ENCODE measurements around the gene RIPOR3.
"Not testable (repeated sequence)": the region's sequence is repeated elsewhere in the genome, so short reads cannot be mapped to it uniquely, and the experiment has no call there.

The RIPOR3 gene

GRCh38 chr20:50723672-50724071 is 32.3 kb upstream of the RIPOR3 start:
- no peak for DNase-seq

GRCh38 chr20:50722424-50723155 is 31.2 kb upstream of the RIPOR3 start:
- peak; percentile 15 for DNase-seq

GRCh38 chr20:50721881-50722281 is 30.5 kb upstream of the RIPOR3 start:
- no peak for DNase-seq

- no peak for DNase-seq
These were observed 29.2 kb upstream of the RIPOR3 start for GRCh38 chr20:50720582-50720981.

GRCh38 chr20:50720026-50720425 is 28.7 kb upstream of the RIPOR3 start:
- DNase-seq: no peak

GRCh38 chr20:50719328-50719727 is 28.0 kb upstream of the RIPOR3 start:
- DNase-seq: no peak

DNA sequence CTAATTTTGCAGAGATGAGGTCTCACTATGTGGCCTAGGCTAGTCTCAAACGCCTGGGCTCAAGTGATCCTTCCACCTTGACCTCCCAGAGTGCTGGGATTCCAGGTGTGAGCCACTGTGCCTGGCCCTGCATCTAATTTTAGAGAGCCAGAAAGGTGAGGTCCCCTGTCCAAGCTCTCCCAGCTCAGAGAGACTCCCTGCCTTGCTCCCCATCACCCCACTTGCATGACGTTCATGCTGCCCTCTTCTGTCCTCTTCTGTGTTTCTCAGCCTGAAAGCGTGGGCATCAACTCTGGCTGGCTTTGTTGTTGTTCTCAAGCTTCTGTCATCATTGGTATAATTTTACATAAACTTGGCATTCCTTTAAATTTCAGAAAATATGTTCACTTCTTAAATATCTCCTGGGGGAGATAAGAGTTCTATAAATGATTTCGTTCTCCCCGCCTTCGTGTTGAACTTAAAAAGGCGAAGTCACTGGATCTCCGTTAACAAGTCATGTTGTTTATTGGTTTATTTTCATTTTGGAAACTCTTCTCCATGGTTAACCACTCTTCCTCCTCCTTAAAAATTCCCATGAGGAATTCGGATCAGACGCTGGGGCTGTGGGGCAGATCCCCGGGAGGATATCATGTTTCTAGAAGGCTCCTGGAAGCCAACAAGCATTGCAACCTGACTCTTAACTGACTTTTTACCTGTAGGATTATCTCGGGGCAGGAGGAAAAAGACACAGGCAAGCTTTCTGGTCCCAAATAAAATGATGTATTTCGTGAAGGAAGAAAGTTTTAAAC is 26.8 kb upstream of the RIPOR3 start:
- no peak for DNase-seq

DNA sequence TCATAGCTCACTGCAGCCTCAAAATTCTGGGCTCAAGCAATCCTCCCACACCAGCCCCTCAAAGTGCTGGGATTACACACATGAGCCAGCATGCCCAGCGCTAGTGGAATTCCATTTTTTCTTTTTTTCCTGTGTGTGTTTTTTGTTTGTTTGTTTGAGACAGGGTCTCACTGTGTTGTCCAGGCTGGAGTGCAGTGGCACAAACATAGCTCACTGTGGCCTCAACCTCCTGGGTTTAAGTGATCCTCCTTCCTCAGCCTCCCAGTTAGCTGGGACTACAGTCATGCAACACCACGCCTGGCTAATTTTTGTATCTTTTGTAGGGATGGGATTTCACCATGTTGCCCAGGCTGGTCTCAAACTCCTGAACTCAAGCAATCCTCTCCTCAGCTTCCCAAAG is 26.0 kb upstream of the RIPOR3 start:
- DNase-seq: no peak

DNA sequence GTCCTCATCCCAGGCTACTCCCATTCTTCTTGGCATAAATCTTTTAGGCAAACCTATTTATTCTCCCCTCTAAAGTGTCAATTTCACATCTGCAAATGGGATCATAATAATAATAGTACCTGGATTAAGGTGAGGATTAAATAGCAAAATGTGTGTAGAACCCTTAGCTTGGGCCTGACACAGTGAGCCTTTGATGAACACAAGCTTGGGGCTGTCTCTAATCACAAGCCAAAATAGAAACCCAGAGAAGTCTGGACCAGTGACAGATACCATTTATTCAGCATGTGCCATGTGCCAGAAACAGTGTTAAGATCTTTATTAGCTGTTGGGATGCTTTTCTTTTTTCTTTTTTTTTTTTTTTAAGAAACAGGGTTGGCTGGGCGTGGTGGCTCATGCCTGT is 25.2 kb upstream of the RIPOR3 start:
- no peak for DNase-seq

DNA sequence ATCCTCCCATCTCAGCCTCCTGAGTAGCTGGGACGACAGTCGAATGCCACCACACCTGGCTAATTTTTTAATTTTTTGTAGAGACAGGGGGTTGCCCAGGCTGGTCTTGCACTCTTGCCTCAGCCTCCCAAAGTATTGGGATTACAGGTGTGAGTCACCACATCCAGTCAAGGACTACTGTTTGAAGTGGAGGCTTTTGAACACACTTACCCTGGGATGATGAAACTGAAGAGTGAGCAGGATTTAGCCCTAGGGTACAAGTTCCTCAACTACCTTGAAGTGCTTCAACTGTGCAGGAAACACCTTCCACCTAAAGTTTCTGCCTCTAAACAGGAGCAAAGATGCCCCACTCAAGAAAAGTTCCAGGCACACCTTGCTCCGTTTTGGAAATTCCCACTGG is 24.4 kb upstream of the RIPOR3 start:
- DNase-seq: no peak

- DNase-seq: not testable (repeated sequence)
These were observed 23.1 kb upstream of the RIPOR3 start for GRCh38 chr20:50714426-50714825.

- no peak for DNase-seq
These were observed 22.3 kb upstream of the RIPOR3 start for GRCh38 chr20:50713657-50714101.

- no peak for DNase-seq
These were observed 21.7 kb upstream of the RIPOR3 start for GRCh38 chr20:50712771-50713656.

DNA sequence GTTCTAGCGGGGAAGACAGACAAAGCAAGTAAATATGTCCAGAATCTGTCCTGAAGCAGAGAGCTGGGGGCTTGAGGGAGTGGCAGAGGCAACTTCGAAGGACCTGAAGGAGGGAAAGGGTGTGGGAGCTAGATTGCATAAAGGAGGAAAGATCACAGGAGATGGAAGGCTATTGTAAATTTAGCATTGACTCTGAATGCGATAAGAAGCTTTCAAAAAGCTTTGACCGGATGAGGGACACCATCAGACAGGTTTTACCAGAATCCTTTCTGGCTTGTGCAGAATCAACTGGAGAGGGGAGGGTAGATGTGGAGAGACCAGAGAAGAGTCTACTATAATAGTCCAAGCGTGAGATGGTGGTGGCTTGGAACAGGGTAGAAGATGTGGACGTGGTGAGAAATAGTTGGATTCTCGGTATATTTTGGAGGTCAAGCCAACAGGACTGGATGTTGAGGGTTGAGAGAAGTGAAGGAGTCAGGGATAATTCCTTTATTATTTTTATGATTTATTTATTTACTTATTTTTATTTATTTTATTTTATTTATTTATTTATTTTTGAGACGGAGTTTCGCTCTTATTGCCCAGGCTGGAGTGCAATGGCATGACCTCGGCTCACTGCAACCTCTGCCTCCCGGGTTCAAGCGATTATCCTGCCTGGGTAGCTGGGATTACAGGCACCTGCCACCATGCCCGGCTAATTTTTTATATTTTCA is 19.9 kb upstream of the RIPOR3 start:
- no peak for DNase-seq

DNA sequence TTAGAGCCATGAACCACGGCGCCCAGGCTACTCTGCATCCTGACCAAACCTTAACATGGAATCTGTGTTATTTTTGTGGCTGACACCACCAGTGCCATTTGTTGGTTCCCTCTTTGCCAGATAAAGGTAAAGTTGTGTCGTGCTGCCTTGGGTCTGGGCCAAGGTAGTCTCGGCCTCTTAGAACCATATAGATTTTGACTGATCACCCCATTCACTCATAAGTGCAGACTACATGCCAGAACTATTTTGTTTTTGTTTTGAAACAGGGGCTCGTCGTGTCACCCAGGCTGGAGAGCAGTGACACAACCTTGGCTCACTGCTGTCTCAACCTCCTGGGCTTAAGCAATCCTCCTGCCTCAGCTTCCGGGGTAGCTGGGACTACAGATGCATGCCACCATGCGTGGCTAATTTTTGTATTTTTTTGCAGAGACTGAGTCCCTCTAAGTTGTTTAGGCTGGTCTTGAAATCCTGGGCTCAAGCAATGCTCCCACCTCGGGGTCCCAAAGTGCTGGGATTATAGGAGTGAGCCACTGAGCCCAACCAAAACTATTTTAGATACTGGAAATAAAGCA is 19.2 kb upstream of the RIPOR3 start:
- DNase-seq: peak; percentile 31

DNA sequence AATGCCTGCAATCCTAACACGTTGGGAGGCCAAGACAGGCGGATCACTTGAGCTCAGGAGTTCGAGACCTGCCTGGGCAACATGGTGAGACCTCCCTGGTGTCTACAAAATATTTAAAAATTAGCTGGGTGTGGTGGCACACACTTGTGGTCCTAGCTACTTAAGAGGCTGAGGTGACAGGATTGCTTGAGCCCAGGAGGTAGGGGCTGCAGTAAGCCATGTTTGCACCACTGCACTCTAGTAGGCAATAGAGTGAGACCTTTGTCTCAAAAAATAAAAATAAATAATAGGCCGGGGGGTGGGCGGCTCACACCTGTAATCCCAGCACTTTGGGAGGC is 18.3 kb upstream of the RIPOR3 start:
- no peak for DNase-seq

DNA sequence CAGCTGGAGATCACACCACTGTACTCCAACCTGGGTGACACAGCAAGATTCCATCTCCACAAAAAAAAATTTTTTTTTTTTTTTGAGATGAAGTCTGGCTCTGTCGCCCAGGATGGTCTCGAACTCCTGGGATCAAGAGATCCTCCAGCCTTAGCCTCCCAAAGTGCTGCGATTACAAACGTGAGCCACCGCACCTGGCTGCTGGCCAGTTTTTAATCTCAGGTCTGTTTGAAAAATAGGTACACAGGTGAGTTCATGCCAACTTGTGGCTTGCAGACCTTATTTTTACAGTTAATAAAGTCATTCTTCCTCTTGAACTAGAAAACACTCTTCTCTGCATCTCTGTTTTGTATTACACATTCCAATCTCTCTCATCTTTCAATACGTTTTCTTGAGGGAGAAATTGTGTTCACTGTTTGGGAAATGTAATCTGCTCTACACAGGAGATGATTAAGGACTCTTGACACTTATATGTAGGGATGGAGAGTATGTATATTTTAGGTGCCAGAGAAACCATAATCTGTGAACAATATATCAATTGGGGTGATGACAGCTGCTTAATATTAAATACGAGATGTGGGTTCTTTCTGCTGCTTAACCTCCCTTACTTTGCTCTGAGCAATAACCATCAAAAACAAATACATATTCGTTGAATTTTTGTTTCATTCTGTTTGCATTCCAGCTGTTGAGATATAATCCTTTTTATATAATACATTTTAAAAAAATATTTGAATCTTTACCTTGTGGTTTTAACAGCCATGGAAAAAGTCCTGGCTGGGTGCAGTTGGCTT is 17.7 kb upstream of the RIPOR3 start:
- DNase-seq: no peak

GRCh38 chr20:50704971-50705370 is 13.6 kb upstream of the RIPOR3 start:
- no peak for DNase-seq

DNA sequence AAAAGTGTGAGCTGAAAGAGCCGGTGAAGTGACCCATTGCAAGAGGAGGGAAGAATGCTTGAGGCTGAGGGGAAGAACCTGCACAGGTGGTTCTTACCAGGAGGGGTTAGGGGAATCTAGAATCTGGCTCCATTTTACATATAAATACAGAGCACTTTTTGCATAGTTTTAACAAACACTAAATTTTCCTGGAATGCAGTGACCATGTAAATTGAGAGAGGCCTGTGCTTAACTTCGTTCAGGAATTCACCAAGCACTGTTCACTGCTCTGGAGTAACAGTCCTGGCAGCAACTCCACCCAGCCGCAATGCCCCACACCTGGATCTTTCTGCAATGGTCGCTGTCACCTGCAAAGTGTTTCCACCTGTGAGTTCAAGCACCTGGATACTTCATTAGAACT is 13.2 kb upstream of the RIPOR3 start:
- DNase-seq: no peak

- DNase-seq: not testable (repeated sequence)
These were observed 12.5 kb upstream of the RIPOR3 start for GRCh38 chr20:50703651-50704438.
